MCF 10A (cell line): ENCODE data around the gene C4orf50. TPM values are rescaled to one million over a fixed set of nuclear protein-coding genes. Genes with fewer than 3 reads are reported as not detected.

Experiments used
- BruUV-seq: library from RNA; stranded (reverse); fragments of 400-500 nt; replicated peaks from 2 replicates; lab custom pipeline; 2021; lab: Mats Ljungman, UMichigan
- CTCF ChIA-PET: fragments of 300-600 bp; sonication (Branson Sonifier 250); formaldehyde crosslinking; extraction: SDS; loops from one replicate; lab custom pipeline; 2021; ENCODE audit warnings: antibody characterized with exemption, inconsistent platforms; lab: Yijun Ruan, JAX
- POLR2A ChIA-PET: fragments of 300-600, 350-650 bp; sonication (Branson Sonifier 250); formaldehyde crosslinking; extraction: SDS; loops from one replicate; lab custom pipeline; 2020; ENCODE audit warnings: antibody characterized with exemption, inconsistent platforms; lab: Yijun Ruan, JAX
- DNase-seq: peaks from one replicate; pipeline ENCODE4 v3.0.0-alpha.2; 2018; ENCODE audit not compliant: unreplicated experiment
- H3K27ac Mint-ChIP-seq: one replicate; pipeline ENCODE4 v1.8.0; 2022; ENCODE audit warnings: mild to moderate bottlenecking, low read depth, mixed read lengths; ENCODE audit not compliant: unreplicated experiment
- H3K27me3 Mint-ChIP-seq: one replicate; pipeline ENCODE4 v1.8.0; 2022; ENCODE audit warnings: mixed read lengths; ENCODE audit not compliant: insufficient read depth, unreplicated experiment
- H3K36me3 Mint-ChIP-seq: one replicate; pipeline ENCODE4 v1.8.0; 2022; ENCODE audit warnings: mild to moderate bottlenecking, moderate library complexity, mixed read lengths; ENCODE audit not compliant: insufficient read depth, unreplicated experiment
- H3K4me1 Mint-ChIP-seq: one replicate; pipeline ENCODE4 v1.8.0; 2022; ENCODE audit warnings: mixed read lengths; ENCODE audit not compliant: insufficient read depth, unreplicated experiment
- H3K4me3 Mint-ChIP-seq: one replicate; pipeline ENCODE4 v1.8.0; 2022; ENCODE audit warnings: mild to moderate bottlenecking, moderate library complexity, mixed read lengths; ENCODE audit not compliant: unreplicated experiment
- H3K9me3 Mint-ChIP-seq: one replicate; pipeline ENCODE4 v1.8.0; 2022; ENCODE audit warnings: mixed read lengths; ENCODE audit not compliant: unreplicated experiment
- intact Hi-C: fragments of 100-400 bp; cut with micrococcal nuclease; formaldehyde crosslinking; loops from 2 replicates; pipeline ENCODE4 v1.14.1; 2022
- total RNA-seq: library from RNA; stranded (reverse); gene quantifications from 2 replicates; pipeline ENCODE4 v1.2.3, GENCODE V29; 2022
- TF ChIP-seq, protein P1 (sequence below): fragments of 200-600 bp; IDR thresholded peaks from one replicate; pipeline ENCODE4 v1.8.0; 2022; ENCODE audit warnings: antibody characterized with exemption, mild to moderate bottlenecking; ENCODE audit not compliant: unreplicated experiment

C4orf50 gene
- total RNA-seq, 1 experiment from 2014 or later, result not detected

DNA sequence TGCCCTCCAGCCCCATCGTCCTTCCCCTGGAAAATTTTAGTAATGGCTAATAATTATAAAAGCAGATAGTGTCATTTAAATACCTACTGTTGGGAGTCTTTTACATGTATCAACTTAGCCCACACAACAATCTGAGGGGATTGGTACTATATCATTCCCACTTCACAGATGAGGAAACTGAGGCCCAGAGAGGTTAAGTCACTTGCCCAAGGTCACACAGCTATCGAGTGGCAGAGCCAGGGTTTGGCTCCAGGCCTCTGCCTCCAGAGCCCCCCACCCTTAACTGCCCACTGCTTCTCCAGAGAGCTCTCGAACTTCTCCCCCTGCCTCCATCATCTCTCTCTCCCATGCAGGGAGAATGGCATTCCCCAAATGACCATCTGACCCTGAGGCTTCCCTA lies 7.4 kb downstream of the C4orf50 start:
- no peaks in the 10 kb centered on the region for H3K4me1 Mint-ChIP-seq
- no peaks in the 10 kb centered on the region for H3K27me3 Mint-ChIP-seq

DNA sequence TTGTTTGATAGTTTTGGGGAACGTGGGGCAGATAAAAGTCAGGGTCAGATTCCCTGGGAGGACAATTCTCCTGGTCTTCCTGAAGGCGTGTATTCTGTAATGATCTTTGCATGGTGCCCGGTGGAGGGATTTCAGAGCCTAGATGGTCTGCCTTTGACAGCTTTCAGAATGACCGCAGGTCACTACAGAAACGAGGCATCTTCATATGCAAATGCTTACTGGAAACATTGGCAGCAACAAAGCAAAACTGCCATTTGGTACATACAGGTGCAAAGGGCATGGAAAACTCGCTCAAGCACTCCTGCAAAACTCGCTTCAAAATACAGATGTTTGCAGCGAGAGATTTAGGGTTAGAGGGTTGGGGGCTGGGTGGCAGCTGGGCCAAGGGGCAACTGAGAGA lies 8.8 kb downstream of the C4orf50 start:
- ChIA-PET CTCF (interaction anchor here (0.8 to 1.0 kb wide), 2 partner anchors 11 kb away, joined by 3 to 6 read pairs; no protein-coding TSS in a partner anchor), POLR2A (no interaction called here)

More for the DNA sequence above, 7.4 kb downstream of the C4orf50 start:
- TF ChIP-seq, protein P1, sequence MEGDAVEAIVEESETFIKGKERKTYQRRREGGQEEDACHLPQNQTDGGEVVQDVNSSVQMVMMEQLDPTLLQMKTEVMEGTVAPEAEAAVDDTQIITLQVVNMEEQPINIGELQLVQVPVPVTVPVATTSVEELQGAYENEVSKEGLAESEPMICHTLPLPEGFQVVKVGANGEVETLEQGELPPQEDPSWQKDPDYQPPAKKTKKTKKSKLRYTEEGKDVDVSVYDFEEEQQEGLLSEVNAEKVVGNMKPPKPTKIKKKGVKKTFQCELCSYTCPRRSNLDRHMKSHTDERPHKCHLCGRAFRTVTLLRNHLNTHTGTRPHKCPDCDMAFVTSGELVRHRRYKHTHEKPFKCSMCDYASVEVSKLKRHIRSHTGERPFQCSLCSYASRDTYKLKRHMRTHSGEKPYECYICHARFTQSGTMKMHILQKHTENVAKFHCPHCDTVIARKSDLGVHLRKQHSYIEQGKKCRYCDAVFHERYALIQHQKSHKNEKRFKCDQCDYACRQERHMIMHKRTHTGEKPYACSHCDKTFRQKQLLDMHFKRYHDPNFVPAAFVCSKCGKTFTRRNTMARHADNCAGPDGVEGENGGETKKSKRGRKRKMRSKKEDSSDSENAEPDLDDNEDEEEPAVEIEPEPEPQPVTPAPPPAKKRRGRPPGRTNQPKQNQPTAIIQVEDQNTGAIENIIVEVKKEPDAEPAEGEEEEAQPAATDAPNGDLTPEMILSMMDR, result no peak
- POLR2A ChIA-PET, result interaction anchor here (0.6 kb wide), 1 partner anchor 47 kb away, joined by 3 read pairs; no protein-coding TSS in a partner anchor
- H3K9me3 Mint-ChIP-seq, result peaks cover 20% of the 10 kb centered on the region
- BruUV-seq, result no TSS peak
- CTCF ChIA-PET, result interaction anchor here (0.6 to 4.9 kb wide), 5 partner anchors 9 to 862 kb away, joined by 3 to 41 read pairs (median 3); no protein-coding TSS in a partner anchor
- DNase-seq, result no peak
- no peak overlapping the region for H3K27ac Mint-ChIP-seq
- H3K4me3 Mint-ChIP-seq, result no peak overlapping the region
- intact Hi-C loops, result no loop called here
- no peaks in the 10 kb centered on the region for H3K36me3 Mint-ChIP-seq

DNA sequence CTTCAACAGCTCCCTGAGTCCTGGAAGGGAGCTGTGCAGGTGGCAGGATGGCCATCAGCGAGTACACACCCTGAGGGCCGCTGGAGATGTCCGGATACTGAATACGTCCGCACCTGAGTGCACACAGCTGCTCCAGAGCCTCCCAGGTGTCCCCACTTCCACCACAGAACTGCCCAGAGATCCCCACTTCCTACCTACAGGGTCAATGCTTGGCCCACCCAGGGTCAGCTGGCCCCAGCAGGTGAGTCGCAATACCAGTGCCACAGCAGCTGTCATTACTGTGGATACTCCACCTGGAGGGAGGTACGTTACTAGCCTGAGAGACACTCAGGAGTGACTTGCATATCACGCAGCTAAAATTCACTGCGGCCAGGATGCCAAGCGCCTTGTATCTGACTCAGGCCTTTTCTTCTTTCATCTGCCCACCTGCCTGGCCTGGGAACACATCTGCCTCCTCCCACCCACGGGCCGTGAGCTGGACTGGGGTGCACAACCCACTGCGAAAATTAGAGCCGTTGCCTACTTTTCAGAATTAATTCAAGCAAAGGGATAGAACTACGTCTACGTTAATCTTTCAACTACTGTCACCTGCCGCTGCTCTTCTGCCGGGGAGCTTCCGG lies 9.4 kb downstream of the C4orf50 start:
- no peak overlapping the region for H3K27ac Mint-ChIP-seq
- POLR2A ChIA-PET, result no interaction called here
- no peak overlapping the region for H3K4me3 Mint-ChIP-seq
- no peaks in the 10 kb centered on the region for H3K27me3 Mint-ChIP-seq
- CTCF ChIA-PET, result interaction anchor here (0.8 to 1.0 kb wide), 2 partner anchors 11 kb away, joined by 3 to 6 read pairs; no protein-coding TSS in a partner anchor
- TF ChIP-seq, protein P1, result no peak
- no peak for DNase-seq
- no peaks in the 10 kb centered on the region for H3K36me3 Mint-ChIP-seq
- intact Hi-C loops, result no loop called here
- peaks cover 20% of the 10 kb centered on the region for H3K9me3 Mint-ChIP-seq
- no peaks in the 10 kb centered on the region for H3K4me1 Mint-ChIP-seq
- no TSS peak for BruUV-seq

More for the DNA sequence above, 8.8 kb downstream of the C4orf50 start:
- H3K9me3 Mint-ChIP-seq, result peaks cover 20% of the 10 kb centered on the region
- no TSS peak for BruUV-seq
- H3K27ac Mint-ChIP-seq, result no peak overlapping the region
- no peak for DNase-seq
- H3K27me3 Mint-ChIP-seq, result no peaks in the 10 kb centered on the region
- intact Hi-C loops, result no loop called here
- TF ChIP-seq, protein P1, result no peak
- no peaks in the 10 kb centered on the region for H3K4me1 Mint-ChIP-seq
- no peak overlapping the region for H3K4me3 Mint-ChIP-seq
- H3K36me3 Mint-ChIP-seq, result no peaks in the 10 kb centered on the region

DNA sequence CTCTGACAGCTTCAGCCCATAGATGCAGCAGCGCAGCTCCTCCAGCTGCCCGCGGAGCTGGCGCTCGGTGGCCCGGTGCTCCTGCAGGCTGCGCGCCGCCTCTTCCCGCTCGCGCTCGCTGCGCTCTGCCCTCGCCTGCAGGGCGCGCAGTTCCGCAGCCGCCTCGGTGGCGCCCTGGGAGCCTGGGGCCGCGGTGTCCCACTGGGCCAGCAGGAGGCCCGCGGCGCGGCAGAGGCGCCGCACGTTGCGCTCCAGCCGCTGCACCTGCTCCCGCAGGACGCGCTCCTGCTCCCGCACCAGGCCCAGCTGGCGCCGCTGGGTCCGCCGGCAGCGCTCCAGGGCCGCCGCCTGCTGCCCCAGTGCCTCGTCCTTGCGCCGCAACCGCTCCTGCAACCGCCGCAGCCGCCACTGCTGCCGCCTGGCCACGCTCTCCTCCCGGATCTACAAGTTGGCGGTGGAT lies 10.1 kb downstream of the C4orf50 start:
- CTCF ChIA-PET, result interaction anchor here (1.0 kb wide), 1 partner anchor 10 kb away, joined by 6 read pairs; no protein-coding TSS in a partner anchor
- Mint-ChIP-seq H3K9me3 (peaks cover 20% of the 10 kb centered on the region), H3K4me3 (no peak overlapping the region), H3K27ac (no peak overlapping the region), H3K36me3 (no peaks in the 10 kb centered on the region), H3K27me3 (no peaks in the 10 kb centered on the region), H3K4me1 (no peaks in the 10 kb centered on the region)
- TF ChIP-seq, protein P1, result no peak
- DNase-seq, result no peak
- intact Hi-C loops, result no loop called here
- POLR2A ChIA-PET, result no interaction called here
- BruUV-seq, result no TSS peak
